Measurements from ENCODE around the gene TMEM256. TPM values are rescaled to one million over a fixed set of nuclear protein-coding genes. Genes with fewer than 3 reads are reported as not detected.
A peak's percentile ranks its signal among the peaks of the same experiment; 100 is the strongest.

TMEM256 gene
- total RNA-seq, 3 donors from 2014 or later (not counting 1 experiment from before 2014, with no cell fraction given): 31.8 to 35.9 (median 34.2) TPM

DNA sequence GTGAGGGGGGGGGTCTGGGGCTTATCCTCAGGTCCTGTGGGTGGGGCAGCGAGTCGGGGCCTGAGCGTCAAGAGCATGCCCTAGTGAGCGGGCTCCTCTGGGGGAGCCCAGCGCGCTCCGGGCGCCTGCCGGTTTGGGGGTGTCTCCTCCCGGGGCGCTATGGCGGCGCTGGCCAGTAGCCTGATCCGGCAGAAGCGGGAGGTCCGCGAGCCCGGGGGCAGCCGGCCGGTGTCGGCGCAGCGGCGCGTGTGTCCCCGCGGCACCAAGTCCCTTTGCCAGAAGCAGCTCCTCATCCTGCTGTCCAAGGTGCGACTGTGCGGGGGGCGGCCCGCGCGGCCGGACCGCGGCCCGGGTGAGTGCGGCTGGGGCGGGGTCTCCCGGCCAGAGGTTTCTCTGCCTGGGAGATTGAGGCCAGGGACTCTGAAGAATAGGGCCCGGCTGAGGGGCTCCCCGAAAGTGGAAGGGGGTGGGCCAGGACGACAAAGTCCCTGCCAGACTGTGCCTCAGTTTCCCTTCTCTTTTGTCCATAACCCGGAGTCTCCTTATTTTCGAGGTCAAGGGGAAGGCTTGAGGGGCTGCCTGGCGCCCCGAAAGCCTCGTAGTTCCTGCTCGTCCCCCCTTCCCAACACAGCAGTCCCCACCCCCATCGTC is 35.7 kb upstream of the TMEM256 start, which contains the start of gene FGF11:
Gene FGF11 (plus strand): TSS at position 51 of the 651 bp plus-strand sequence. CDS start 109 bp downstream, at position 160.
- WGBS (ENCODE audit: insufficient coverage): 4% methylated on average over 50 of the region's 50 CpGs
- Mint-ChIP-seq H3K27me3 (ENCODE audit: low read depth in 2 of 2) (peaks cover 37 to 45% of the 10 kb centered on the region in 2 donors), H3K9me3 (no peaks in the 10 kb centered on the region), H3K4me3 (peak within 1 kb of the TSS; percentile 69), H3K36me3 (no peaks in the 10 kb centered on the region), H3K27ac (peak within 1 kb of the TSS; percentile 31 to 48), H3K4me1 (peaks cover 29 to 49% of the 10 kb centered on the region in 2 donors)
- H3K27me3 ChIP-seq (ENCODE audit: control insufficient read depth, insufficient read depth, low read length): peaks cover 39% of the 10 kb centered on the region
- H3K27ac ChIP-seq (ENCODE audit: low read length): no peak within 1 kb of the TSS
- no peak for ATAC-seq
- H3K4me1 ChIP-seq (ENCODE audit: control insufficient read depth, insufficient read depth, low read length): peaks cover 57% of the 10 kb centered on the region
- no peak within 1 kb of the TSS for H3K4me3 ChIP-seq (ENCODE audit: low read length)
- no peaks in the 10 kb centered on the region for H3K9me3 ChIP-seq (ENCODE audit: control insufficient read depth, insufficient read depth, low read length)
- no peaks in the 10 kb centered on the region for H3K36me3 ChIP-seq (ENCODE audit: control insufficient read depth, insufficient read depth, low read length)
- intact Hi-C loops (cut with micrococcal nuclease): loop anchor here (5.0 kb wide), 2 partner anchors 63 to 87 kb away; partner anchors contain the start of gene KCTD11
- DNase-seq: peak in 1 of 2 donors; percentile 22
- TF ChIP-seq, protein P1, sequence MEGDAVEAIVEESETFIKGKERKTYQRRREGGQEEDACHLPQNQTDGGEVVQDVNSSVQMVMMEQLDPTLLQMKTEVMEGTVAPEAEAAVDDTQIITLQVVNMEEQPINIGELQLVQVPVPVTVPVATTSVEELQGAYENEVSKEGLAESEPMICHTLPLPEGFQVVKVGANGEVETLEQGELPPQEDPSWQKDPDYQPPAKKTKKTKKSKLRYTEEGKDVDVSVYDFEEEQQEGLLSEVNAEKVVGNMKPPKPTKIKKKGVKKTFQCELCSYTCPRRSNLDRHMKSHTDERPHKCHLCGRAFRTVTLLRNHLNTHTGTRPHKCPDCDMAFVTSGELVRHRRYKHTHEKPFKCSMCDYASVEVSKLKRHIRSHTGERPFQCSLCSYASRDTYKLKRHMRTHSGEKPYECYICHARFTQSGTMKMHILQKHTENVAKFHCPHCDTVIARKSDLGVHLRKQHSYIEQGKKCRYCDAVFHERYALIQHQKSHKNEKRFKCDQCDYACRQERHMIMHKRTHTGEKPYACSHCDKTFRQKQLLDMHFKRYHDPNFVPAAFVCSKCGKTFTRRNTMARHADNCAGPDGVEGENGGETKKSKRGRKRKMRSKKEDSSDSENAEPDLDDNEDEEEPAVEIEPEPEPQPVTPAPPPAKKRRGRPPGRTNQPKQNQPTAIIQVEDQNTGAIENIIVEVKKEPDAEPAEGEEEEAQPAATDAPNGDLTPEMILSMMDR (IDR thresholded peaks at IDR 0.05): no peak

GRCh38 chr17:7438656-7439460 is 35.0 kb upstream of the TMEM256 start:
- H3K27ac ChIP-seq (ENCODE audit: low read length): no peak overlapping the region
- H3K9me3 ChIP-seq (ENCODE audit: control insufficient read depth, insufficient read depth, low read length): no peaks in the 10 kb centered on the region
- H3K27ac Mint-ChIP-seq: peak overlapping the region in 1 of 2 donors; percentile 31
- TF ChIP-seq, protein P1 (IDR thresholded peaks at IDR 0.05): no peak
- H3K4me1 Mint-ChIP-seq: peaks cover 29 to 49% of the 10 kb centered on the region in 2 donors
- peaks cover 57% of the 10 kb centered on the region for H3K4me1 ChIP-seq (ENCODE audit: control insufficient read depth, insufficient read depth, low read length)
- no peak for DNase-seq
- peaks cover 35% of the 10 kb centered on the region for H3K27me3 ChIP-seq (ENCODE audit: control insufficient read depth, insufficient read depth, low read length)
- peaks cover 35 to 42% of the 10 kb centered on the region in 2 donors for H3K27me3 Mint-ChIP-seq (ENCODE audit: low read depth in 2 of 2)
- no peak overlapping the region for H3K4me3 ChIP-seq (ENCODE audit: low read length)
- H3K36me3 ChIP-seq (ENCODE audit: control insufficient read depth, insufficient read depth, low read length): no peaks in the 10 kb centered on the region
- intact Hi-C loops (cut with micrococcal nuclease): loop anchor here (5.0 kb wide), 2 partner anchors 63 to 87 kb away; partner anchors contain the start of gene KCTD11
- H3K4me3 Mint-ChIP-seq: peak overlapping the region; percentile 47
- H3K36me3 Mint-ChIP-seq: no peaks in the 10 kb centered on the region
- WGBS (ENCODE audit: insufficient coverage): 55% methylated on average over 11 of the region's 11 CpGs
- ATAC-seq: no peak
- H3K9me3 Mint-ChIP-seq: no peaks in the 10 kb centered on the region

DNA sequence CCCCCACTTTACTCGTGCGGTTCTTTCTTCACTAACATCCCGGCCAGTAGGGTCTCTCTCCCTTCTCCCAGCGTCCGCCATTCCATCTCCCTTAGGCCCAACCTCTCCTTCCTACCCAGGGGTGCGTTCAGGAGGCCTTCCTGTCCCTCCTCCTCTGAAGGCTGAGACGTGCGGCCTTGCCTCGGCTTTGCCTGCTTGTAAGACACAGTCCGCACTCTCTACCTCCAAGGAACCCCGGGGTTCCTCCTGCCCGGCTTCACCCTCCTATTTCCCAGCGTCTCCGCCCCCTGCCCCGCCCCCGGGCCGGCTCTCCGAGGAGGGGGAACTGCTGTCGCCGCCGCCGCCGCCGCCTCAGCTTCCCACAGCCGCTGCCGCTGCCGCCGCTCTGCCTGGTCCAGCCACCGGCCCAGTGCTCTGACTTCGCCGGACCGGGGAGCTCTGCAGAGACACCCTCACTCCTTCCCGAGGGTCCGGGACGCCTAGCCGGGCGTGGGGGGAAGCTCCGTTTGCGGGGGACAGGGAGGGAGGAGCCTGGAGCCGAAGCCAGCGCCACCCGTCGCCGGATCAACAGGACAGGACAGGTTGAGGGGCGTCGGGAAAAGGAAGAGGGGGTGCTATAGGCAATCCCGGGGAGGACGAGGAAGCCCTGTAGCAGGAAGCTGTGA is 34.2 kb upstream of the TMEM256 start:
- peak overlapping the region in 1 of 2 donors; percentile 46 for H3K27ac Mint-ChIP-seq
- no peak overlapping the region for H3K27ac ChIP-seq (ENCODE audit: low read length)
- 20% methylated on average over 48 of the region's 48 CpGs for WGBS (ENCODE audit: insufficient coverage)

More for the DNA sequence above, 34.2 kb upstream of the TMEM256 start:
- ATAC-seq (no peak), DNase-seq (peak; percentile 38 to 63)
- TF ChIP-seq, protein P1 (IDR thresholded peaks at IDR 0.05): no peak
- Histone ChIP-seq H3K9me3 (ENCODE audit: control insufficient read depth, insufficient read depth, low read length) (no peaks in the 10 kb centered on the region), H3K27me3 (ENCODE audit: control insufficient read depth, insufficient read depth, low read length) (peaks cover 35% of the 10 kb centered on the region), H3K4me3 (ENCODE audit: low read length) (no peak overlapping the region), H3K4me1 (ENCODE audit: control insufficient read depth, insufficient read depth, low read length) (peaks cover 57% of the 10 kb centered on the region), H3K36me3 (ENCODE audit: control insufficient read depth, insufficient read depth, low read length) (no peaks in the 10 kb centered on the region)
- H3K9me3 Mint-ChIP-seq: no peaks in the 10 kb centered on the region
- H3K27me3 Mint-ChIP-seq (ENCODE audit: low read depth in 2 of 2): peaks cover 28 to 37% of the 10 kb centered on the region in 2 donors
- H3K36me3 Mint-ChIP-seq: no peaks in the 10 kb centered on the region
- H3K4me3 Mint-ChIP-seq: peak overlapping the region; percentile 69
- peaks cover 29 to 49% of the 10 kb centered on the region in 2 donors for H3K4me1 Mint-ChIP-seq
- intact Hi-C loops (cut with micrococcal nuclease): loop anchor here (2.0 to 5.0 kb wide), 3 partner anchors 47 to 86 kb away; partner anchors contain the start of genes KCTD11 and POLR2A

Data from natural killer cell (primary cell).